Chondrocyte (in vitro differentiated cells): Measurements from ENCODE around the gene SKOR1. TPM values are rescaled to one million over a fixed set of nuclear protein-coding genes. Genes with fewer than 3 reads are reported as not detected.

ENCODE experiments used
- DNase-seq: peaks from one replicate; pipeline ENCODE4 v3.0.0; 2021; ENCODE audit warnings: mixed read lengths, low spot score
- H3K27ac Mint-ChIP-seq: one replicate; pipeline ENCODE4 v1.8.0; 2021; ENCODE audit warnings: mild to moderate bottlenecking, moderate library complexity, mixed read lengths; ENCODE audit not compliant: unreplicated experiment
- H3K27me3 Mint-ChIP-seq: 2 replicates; pipeline ENCODE4 v1.8.0; 2021; ENCODE audit warnings: low read depth, mixed read lengths
- H3K36me3 Mint-ChIP-seq: 2 replicates; pipeline ENCODE4 v1.8.0; 2021; ENCODE audit warnings: low read depth, mixed read lengths
- H3K4me1 Mint-ChIP-seq: 2 replicates; pipeline ENCODE4 v1.8.0; 2021; ENCODE audit warnings: low read depth, mild to moderate bottlenecking, mixed read lengths
- H3K4me3 Mint-ChIP-seq: one replicate; pipeline ENCODE4 v1.8.0; 2021; ENCODE audit warnings: mild to moderate bottlenecking, moderate library complexity, mixed read lengths; ENCODE audit not compliant: unreplicated experiment
- H3K9me3 Mint-ChIP-seq: 2 replicates; pipeline ENCODE4 v1.8.0; 2021; ENCODE audit warnings: low read depth, mixed read lengths
- CTCF ChIP-seq: fragments of 200-600 bp; sonication (generic); IDR thresholded peaks from 2 replicates; pipeline ENCODE4 v1.5.0; 2021; ENCODE audit warnings: antibody characterized with exemption, mild to moderate bottlenecking, moderate library complexity
- long read RNA-seq: library from polyadenylated mRNA; stranded (forward); transcript quantifications from one replicate; pipeline ENCODE4 v2.0.0, GENCODE V29; 2021
- total RNA-seq: library from RNA; stranded (reverse); gene quantifications from 3 replicates; pipeline ENCODE4 v1.2.1, GENCODE V29; 2021

SKOR1 gene
- total RNA-seq = 0.15 to 0.27 TPM (median 0.22 TPM) in 3 replicates
- long read RNA-seq = 0 reads

GRCh38 chr15:67824976-67825880, at the start of gene SKOR1:
Gene SKOR1, plus strand, starts transcription at chr15:67825509. Its CDS starts 94 bp downstream, at chr15:67825603.
- peak; percentile 82 for DNase-seq
- Mint-ChIP-seq H3K36me3 (peaks cover 6% of the 10 kb centered on the region), H3K27ac (no peak within 1 kb of the TSS), H3K9me3 (no peaks in the 10 kb centered on the region), H3K4me1 (peaks cover 42% of the 10 kb centered on the region), H3K4me3 (peak within 1 kb of the TSS; percentile 52), H3K27me3 (peaks cover 64% of the 10 kb centered on the region)
- no peak for TF ChIP-seq CTCF

GRCh38 chr15:67775998-67776397, 49.3 kb upstream of the SKOR1 start:
- H3K4me3 Mint-ChIP-seq = no peak overlapping the region
- peaks cover 3% of the 10 kb centered on the region for H3K36me3 Mint-ChIP-seq
- no peaks in the 10 kb centered on the region for H3K9me3 Mint-ChIP-seq
- DNase-seq = no peak
- H3K27me3 Mint-ChIP-seq = no peaks in the 10 kb centered on the region
- H3K27ac Mint-ChIP-seq = no peak overlapping the region
- TF ChIP-seq CTCF = no peak
- no peaks in the 10 kb centered on the region for H3K4me1 Mint-ChIP-seq

GRCh38 chr15:67776600-67776999, 48.7 kb upstream of the SKOR1 start:
- H3K36me3 Mint-ChIP-seq = peaks cover 5% of the 10 kb centered on the region
- no peak for TF ChIP-seq CTCF
- no peak for DNase-seq
- H3K27ac Mint-ChIP-seq = no peak overlapping the region
- no peak overlapping the region for H3K4me3 Mint-ChIP-seq
- no peaks in the 10 kb centered on the region for H3K4me1 Mint-ChIP-seq
- H3K27me3 Mint-ChIP-seq = no peaks in the 10 kb centered on the region
- no peaks in the 10 kb centered on the region for H3K9me3 Mint-ChIP-seq

GRCh38 chr15:67777071-67777470, 48.2 kb upstream of the SKOR1 start:
- Mint-ChIP-seq H3K27ac (no peak overlapping the region), H3K36me3 (peaks cover 5% of the 10 kb centered on the region), H3K4me3 (no peak overlapping the region), H3K4me1 (no peaks in the 10 kb centered on the region), H3K9me3 (no peaks in the 10 kb centered on the region), H3K27me3 (no peaks in the 10 kb centered on the region)
- TF ChIP-seq CTCF = no peak
- no peak for DNase-seq

- DNase-seq = no peak
- no peaks in the 10 kb centered on the region for H3K27me3 Mint-ChIP-seq
- H3K4me3 Mint-ChIP-seq = no peak overlapping the region
- H3K9me3 Mint-ChIP-seq = no peaks in the 10 kb centered on the region
- no peaks in the 10 kb centered on the region for H3K4me1 Mint-ChIP-seq
- TF ChIP-seq CTCF = no peak
- no peak overlapping the region for H3K27ac Mint-ChIP-seq
- H3K36me3 Mint-ChIP-seq = peaks cover 5% of the 10 kb centered on the region
These were observed 47.5 kb upstream of the SKOR1 start for GRCh38 chr15:67777773-67778172.
